HL-60/S4 treated with retinoic acid at 250 ng/mL for 4 days and 3 days (cell line): ENCODE measurements around the gene EIF4G1.
"Not testable (repeated sequence)": the region's sequence is repeated elsewhere in the genome, so short reads cannot be mapped to it uniquely, and the experiment has no call there.

Experiments
- in situ Hi-C: fragments of 300-500 bp; cut with MboI; formaldehyde crosslinking; loops from 2 replicates; pipeline ENCODE4 v1.7.0; 2022; ENCODE audit warnings: low sequenced_read_pairs

The EIF4G1 gene

DNA sequence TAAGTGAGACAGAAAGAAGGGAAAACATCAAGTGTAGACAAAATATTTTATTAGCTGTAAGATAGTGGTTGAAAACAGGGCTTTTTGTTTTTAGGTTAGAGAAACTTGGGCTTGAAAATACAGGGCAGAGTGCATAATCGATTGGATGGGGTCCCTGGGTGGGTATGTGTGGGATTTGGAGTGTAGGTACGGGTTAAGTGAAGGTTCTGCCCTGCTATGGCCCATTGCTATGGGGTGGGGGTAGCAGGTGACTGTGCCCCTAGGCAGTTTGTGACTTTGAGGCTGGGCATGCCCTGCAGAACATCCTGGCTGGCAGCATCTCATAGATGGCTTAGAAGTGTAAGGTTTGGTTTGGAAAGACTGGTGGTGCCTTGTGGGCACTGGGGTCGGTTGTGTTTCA lies 19.3 kb downstream of the EIF4G1 start:
- in situ Hi-C loops: no loop called here

GRCh38 chr3:184334470-184335158 lies 20.2 kb downstream of the EIF4G1 start:
- in situ Hi-C loops: no loop called here

DNA sequence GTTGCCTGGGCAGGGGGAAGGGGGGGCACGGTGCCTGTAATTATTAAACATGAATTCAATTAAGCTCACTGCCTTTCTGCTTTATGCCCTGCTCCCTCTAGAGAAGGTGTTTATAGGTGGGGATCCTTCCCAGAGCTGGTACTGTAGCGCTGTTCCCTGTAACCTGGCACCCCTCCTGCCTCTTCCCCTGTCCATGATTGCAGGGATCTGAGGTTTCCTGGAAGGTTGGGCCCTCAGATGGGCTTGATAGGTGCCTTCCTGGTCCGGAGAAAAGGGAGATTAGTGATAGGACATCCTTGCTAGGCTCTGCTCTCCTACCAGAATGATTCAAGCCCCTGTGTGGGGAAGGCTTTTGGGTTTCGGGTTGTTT lies 20.9 kb downstream of the EIF4G1 start:
- in situ Hi-C loops: no loop called here

DNA sequence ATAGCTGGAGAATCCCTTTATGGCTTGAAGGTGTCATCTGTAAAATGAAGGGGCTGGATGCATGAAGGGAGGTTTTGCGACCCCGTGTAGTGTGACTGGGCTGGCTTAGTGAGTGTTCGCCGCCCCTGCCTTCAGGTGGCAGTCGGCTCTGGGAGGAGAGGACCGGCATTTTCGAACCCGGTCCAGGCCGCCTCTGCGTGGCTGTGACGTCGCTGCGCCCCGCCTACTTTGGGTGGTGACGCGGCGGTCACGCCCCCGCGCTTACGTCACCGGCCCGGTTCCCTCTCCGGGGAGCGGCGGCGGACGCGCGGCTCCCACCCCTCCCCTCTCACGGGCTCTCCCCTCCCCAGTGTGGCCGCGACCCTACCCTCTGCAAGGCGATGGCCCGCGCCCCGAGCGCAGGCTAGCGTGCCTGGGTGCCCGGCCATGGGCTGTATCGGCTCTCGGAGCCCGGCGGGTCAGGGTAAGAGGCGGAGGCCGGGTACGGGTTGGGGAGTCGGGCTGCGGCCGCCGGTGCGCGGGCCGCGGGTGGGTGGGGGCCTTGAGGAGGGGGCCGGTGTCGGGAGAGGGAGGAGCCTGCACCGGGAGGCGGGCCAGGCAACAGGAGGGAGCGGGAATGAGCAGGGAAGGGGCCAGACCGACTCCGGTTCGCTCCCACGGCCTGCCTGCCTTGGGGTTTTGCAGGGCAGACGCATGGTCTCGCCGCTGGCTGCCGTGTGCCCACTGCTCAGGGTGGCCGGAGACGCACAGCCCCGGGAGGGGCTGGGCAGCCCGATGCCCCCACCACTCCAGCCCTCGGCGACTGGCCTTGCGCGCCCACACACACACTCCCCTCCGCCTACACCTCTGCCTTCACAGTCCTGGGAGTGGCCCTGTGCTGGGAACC lies 21.5 kb downstream of the EIF4G1 start:
- in situ Hi-C loops: no loop called here

DNA sequence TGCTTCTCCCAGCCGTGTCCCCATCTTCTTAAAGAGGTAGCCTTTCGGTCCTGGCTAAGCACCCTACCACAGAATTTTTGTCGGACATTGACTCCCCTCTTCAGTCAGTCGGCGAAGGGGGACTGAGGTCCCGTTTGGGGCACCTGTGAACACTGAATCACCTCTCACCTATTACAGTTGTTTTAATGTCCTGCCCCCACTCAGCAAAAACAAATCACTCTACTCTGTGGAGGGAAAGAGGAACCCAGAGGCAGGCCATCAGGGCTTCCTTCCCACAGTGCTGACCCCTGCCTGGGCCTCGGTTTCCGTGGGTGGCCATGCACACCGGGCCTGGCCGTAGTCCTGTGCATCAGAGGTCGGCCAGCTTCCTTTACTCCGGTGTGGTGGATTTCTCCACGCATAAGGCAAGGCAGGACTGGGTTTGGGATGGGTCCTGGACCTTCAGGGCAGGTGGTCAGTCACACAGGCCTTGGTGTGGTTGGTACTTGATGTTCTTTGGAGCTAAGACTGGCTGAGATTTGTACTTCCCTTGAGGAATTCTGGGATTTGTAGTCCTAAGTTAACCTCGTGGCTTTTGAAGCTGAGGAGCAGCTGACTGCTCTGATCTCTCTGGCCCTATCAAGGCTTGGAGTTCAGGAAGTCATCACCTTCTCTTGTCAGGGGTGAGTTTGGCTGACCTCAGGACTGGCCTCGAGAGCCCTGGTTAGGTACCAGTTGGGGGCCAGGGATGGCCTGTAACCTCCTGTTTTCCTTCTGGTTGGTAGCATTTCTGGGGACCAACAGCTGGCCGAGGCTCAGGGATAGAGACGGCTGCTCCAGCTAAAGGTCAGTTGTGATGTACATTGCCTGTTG lies 22.4 kb downstream of the EIF4G1 start:
- in situ Hi-C loops: no loop called here

DNA sequence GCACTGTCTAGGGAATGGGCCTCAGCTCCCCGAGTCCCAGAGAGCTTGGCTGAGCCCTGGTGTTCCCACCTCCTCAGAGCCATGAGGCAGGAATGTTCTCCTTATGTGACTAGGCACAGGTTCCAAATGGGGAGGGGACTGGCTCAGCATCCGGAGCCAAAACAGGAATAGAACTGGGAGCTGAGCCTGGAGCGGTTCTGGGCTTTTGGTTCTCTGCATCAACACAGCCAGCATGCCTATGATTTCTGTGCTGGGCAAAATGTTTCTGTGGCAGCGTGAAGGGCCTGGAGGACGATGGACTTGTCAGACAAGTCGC lies 23.0 kb downstream of the EIF4G1 start, which contains the start of gene FAM131A:
TSS of gene FAM131A (plus strand) at position 202 of the 316 bp plus-strand sequence. CDS start at position 233, 31 bp downstream.
- in situ Hi-C loops: no loop called here

DNA sequence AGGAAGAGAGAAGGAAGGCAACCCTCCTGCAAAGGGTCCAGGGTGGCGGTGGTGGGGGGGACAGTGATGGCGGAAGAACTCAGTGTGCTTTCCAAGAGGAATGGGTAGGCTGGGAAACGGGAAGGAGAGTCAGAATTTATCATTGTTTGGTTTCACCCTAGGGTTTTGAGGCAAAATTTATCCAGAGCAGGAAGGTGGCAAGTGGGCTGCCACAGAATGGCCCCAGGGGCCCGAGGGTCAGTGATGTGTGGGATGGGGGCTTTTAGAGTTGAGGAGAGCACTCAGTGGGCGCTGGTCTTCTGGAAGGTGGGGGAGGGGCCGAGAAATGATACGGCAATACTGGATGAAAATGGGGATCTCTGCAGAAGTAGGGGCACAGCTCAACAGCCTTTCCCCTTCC lies 23.6 kb downstream of the EIF4G1 start:
- in situ Hi-C loops: no loop called here

- in situ Hi-C loops: no loop called here
Observed at GRCh38 chr3:184338511-184338945, 24.1 kb downstream of the EIF4G1 start.

DNA sequence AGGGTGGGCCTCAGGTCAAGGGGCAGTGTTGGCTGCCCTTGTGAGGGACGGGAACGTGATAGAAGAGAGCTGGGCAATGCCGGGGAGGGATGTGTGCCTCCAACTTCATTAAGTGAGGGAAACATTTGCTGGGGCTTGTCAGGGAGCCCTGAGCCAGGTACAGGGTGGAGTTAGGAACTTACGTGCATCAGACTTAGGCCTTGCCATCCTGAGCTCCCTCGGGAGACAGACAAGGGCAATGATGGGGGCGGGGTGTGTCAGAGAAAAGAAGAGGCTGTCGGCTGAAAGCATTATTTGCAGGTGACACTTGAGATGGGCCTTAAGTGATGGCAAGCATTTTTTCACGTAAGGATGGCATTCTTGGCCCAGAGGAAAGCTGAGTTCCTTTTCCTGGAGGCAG lies 24.6 kb downstream of the EIF4G1 start:
- in situ Hi-C loops: no loop called here

DNA sequence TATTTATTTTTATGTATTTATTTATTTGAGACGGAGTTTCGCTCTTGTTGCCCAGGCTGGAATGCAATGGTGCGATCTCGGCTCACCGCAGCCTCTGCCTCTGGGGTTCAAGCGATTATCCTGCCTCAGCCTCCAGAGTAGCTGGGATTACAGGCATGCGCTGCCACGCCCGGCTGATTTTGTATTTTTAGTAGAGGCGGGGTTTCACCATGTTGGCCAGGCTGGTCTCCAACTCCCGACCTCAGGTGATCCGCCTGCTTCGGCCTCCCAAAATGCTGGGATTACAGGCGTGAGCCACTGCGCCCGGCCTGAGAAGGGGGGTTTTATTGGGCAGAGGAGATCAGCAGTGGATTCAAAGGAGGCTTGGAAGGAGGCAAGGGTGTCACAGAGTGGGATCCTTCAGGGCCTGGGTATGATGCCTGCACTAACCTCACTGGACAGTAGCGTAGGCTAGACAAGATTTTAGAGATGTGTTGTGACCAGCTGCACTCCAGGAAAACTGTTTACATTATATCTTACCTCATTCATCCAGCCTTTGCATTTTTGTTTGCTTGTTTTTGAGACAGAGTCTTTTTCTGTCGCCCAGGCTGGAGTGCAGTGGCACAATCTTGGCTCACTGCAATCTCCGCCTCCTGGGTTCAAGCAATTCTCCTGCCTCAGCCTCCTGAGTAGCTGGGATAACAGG lies 25.2 kb downstream of the EIF4G1 start:
- in situ Hi-C loops: not testable (repeated sequence)

- in situ Hi-C loops: no loop called here
Observed at GRCh38 chr3:184341925-184342324, 27.5 kb downstream of the EIF4G1 start.

GRCh38 chr3:184343200-184343876 lies 28.9 kb downstream of the EIF4G1 start:
- in situ Hi-C loops: no loop called here

DNA sequence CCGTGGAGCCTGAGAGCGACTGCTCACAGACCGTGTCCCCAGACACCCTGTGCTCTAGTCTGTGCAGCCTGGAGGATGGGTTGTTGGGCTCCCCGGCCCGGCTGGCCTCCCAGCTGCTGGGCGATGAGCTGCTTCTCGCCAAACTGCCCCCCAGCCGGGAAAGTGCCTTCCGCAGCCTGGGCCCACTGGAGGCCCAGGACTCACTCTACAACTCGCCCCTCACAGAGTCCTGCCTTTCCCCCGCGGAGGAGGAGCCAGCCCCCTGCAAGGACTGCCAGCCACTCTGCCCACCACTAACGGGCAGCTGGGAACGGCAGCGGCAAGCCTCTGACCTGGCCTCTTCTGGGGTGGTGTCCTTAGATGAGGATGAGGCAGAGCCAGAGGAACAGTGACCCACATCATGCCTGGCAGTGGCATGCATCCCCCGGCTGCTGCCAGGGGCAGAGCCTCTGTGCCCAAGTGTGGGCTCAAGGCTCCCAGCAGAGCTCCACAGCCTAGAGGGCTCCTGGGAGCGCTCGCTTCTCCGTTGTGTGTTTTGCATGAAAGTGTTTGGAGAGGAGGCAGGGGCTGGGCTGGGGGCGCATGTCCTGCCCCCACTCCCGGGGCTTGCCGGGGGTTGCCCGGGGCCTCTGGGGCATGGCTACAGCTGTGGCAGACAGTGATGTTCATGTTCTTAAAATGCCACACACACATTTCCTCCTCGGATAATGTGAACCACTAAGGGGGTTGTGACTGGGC lies 30.3 kb downstream of the EIF4G1 start:
- in situ Hi-C loops: no loop called here

DNA sequence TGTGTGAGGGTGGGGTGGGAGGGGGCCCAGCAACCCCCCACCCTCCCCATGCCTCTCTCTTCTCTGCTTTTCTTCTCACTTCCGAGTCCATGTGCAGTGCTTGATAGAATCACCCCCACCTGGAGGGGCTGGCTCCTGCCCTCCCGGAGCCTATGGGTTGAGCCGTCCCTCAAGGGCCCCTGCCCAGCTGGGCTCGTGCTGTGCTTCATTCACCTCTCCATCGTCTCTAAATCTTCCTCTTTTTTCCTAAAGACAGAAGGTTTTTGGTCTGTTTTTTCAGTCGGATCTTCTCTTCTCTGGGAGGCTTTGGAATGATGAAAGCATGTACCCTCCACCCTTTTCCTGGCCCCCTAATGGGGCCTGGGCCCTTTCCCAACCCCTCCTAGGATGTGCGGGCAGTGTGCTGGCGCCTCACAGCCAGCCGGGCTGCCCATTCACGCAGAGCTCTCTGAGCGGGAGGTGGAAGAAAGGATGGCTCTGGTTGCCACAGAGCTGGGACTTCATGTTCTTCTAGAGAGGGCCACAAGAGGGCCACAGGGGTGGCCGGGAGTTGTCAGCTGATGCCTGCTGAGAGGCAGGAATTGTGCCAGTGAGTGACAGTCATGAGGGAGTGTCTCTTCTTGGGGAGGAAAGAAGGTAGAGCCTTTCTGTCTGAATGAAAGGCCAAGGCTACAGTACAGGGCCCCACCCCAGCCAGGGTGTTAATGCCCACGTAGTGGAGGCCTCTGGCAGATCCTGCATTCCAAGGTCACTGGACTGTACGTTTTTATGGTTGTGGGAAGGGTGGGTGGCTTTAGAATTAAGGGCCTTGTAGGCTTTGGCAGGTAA lies 31.1 kb downstream of the EIF4G1 start:
- in situ Hi-C loops: no loop called here

GRCh38 chr3:184346480-184347190 lies 32.2 kb downstream of the EIF4G1 start:
- in situ Hi-C loops: no loop called here

GRCh38 chr3:184347321-184348056 lies 33.1 kb downstream of the EIF4G1 start:
- in situ Hi-C loops: no loop called here

DNA sequence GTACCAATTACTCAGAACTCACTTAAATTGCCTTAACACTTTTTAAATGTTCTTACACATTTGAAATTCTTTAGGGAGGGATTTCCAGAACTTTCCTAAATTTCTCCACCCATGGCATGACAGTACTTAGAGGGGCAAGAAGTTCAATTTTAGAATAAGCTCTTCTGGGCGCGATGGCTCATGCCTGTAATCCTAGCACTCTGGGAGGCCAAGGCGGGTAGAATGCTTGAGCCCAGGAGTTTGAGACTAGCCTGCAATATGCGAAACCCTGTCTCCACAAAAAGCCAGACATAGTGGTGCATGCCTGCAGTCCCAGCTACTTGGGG lies 33.6 kb downstream of the EIF4G1 start:
- in situ Hi-C loops: no loop called here
